AG04449 (cell line): ENCODE measurements around the gene SUGT1.
"Not testable (repeated sequence)": the region's sequence is repeated elsewhere in the genome, so short reads cannot be mapped to it uniquely, and the experiment has no call there.

Experiments used
- CTCF ChIA-PET: fragments of 350-600 bp; formaldehyde crosslinking; extraction: SDS; loops from one replicate; lab custom pipeline; 2021; ENCODE audit warnings: antibody characterized with exemption; lab: Yijun Ruan, JAX
- POLR2A ChIA-PET: fragments of 400-600, 350-600 bp; formaldehyde crosslinking; extraction: SDS; loops from one replicate; lab custom pipeline; 2020; ENCODE audit warnings: antibody characterized with exemption, inconsistent platforms; lab: Yijun Ruan, JAX
- DNase-seq: peaks from one replicate; pipeline ENCODE4 v3.0.0-alpha.2; 2010; ENCODE audit warnings: low read depth, low spot score
- H3K4me3 ChIP-seq: 2 replicates; pipeline ENCODE4 v1.5.1; 2011; ENCODE audit warnings: low read depth, mild to moderate bottlenecking, control low read depth, low read length
- CTCF ChIP-seq: IDR thresholded peaks from one replicate; pipeline ENCODE4 v1.5.1; 2011; ENCODE audit warnings: mild to moderate bottlenecking, moderate library complexity, low read length, control low read depth, inconsistent platforms; ENCODE audit not compliant: insufficient read depth; ENCODE audit errors: missing control alignments

Gene SUGT1

DNA sequence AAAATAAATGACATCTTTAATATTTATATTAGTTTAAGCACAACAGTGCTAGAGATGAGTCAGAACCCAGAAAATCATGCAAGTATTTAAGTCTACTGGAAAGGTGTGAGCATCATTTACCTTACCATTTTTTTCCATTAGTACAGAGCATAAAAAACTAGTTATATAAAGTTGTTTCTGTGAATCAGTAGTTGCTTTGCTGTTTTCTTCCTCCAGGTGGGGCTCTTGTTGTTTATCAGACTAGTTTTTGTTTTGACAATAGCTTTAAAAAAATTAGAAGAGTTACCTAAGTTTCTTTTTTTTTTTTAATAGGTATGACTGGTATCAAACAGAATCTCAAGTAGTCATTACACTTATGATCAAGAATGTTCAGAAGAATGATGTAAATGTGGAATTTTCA is 12.7 kb downstream of the SUGT1 start:
- DNase-seq, result no peak
- TF ChIP-seq CTCF, result no peak
- H3K4me3 ChIP-seq, result no peak overlapping the region
- POLR2A ChIA-PET, result interaction anchor here (0.8 kb wide), 1 partner anchor 13 kb away, joined by 4 read pairs; the partner anchor contains the start of gene SUGT1
- CTCF ChIA-PET, result interaction anchor here (0.6 to 5.0 kb wide), 11 partner anchors 11 to 366 kb away, joined by 3 to 44 read pairs (median 3); partner anchors contain the start of gene SUGT1

DNA sequence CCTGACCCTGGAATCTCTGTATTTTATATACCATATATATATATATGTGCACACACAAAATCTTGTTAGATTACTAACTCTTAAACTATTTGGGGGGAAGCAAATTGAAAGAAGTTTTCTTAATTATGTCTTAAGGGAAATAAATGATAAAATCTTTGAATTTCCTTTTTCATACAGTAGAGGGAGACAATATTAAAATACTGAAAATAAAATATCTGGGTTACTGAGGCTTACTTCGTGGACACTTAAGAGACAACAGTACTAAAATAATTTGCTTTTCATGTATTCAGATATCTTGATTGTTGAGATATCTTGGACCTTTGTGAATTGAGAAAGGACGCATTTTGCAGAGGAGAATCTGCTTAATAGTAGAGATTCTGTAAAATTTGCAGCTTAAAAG is 17.0 kb downstream of the SUGT1 start:
- CTCF ChIA-PET, result no interaction called here

GRCh38 chr13:52670726-52671125 is 18.1 kb downstream of the SUGT1 start:
- POLR2A ChIA-PET, result no interaction called here
- no peak for DNase-seq
- no peak for TF ChIP-seq CTCF
- CTCF ChIA-PET, result no interaction called here
- H3K4me3 ChIP-seq, result no peak overlapping the region

More for the DNA sequence above, 17.0 kb downstream of the SUGT1 start:
- DNase-seq, result no peak
- no peak overlapping the region for H3K4me3 ChIP-seq
- POLR2A ChIA-PET, result no interaction called here
- no peak for TF ChIP-seq CTCF

- no peak for TF ChIP-seq CTCF
- H3K4me3 ChIP-seq, result no peak overlapping the region
- no peak for DNase-seq
- POLR2A ChIA-PET, result no interaction called here
- CTCF ChIA-PET, result no interaction called here
Observed at GRCh38 chr13:52673465-52673864, 20.8 kb downstream of the SUGT1 start.

GRCh38 chr13:52677823-52678222 is 25.2 kb downstream of the SUGT1 start:
- TF ChIP-seq CTCF, result no peak
- ChIA-PET CTCF (interaction anchor here (1.4 to 2.1 kb wide), 2 partner anchors 10 to 13 kb away, joined by 3 to 12 read pairs; no protein-coding TSS in a partner anchor), POLR2A (no interaction called here)
- H3K4me3 ChIP-seq, result no peak overlapping the region
- DNase-seq, result no peak

DNA sequence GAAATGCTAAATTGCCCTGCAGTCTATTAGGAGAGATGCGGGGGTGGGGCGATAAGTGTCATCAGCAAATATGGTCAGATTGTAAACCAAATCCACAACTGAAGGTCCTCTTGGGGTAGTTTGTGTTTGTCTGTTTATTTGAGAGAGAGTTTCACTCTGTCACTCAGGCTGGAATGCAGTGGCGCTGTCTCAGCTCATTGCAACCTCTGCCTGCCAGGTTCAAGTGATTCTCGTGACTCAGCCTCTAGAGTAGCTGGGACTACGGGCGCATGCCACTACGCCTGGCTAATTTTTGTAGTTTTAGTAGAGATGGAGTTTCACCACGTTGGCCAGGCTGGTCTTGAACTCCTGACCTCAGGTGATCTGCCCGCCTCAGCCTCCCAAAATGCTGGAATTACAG is 33.2 kb downstream of the SUGT1 start:
- CTCF ChIA-PET, H3K4me3 ChIP-seq, POLR2A ChIA-PET, DNase-seq: not testable (repeated sequence)

DNA sequence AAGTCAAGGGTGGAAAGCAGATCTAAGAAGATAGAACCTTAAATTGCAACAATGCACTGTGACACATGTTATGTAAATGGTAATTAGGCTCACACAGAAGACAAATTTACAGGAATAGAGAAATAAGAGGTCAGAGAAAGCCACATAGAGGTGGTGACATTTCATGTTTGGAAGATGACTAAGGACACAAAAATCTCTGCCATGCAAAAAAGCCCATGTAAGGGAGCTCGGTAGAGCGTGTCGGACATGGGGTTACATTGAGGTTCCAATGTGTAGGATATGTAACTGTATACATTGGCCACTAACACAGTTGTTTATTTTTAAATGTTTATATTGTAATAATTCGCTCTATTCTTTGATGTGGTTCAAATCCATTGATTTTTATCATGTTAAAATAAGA is 33.7 kb downstream of the SUGT1 start:
- CTCF ChIA-PET, result no interaction called here
- H3K4me3 ChIP-seq, result no peak overlapping the region
- POLR2A ChIA-PET, result no interaction called here
- TF ChIP-seq CTCF, result no peak
- DNase-seq, result no peak
